ENCODE results near the gene GSDMA. TPM values are rescaled to one million over a fixed set of nuclear protein-coding genes. Genes with fewer than 3 reads are reported as not detected.

Gene GSDMA
- total and polyA plus RNA-seq, 9 of the 15 experiments (the other 6 are each of a cell fraction or from before 2014, with no cell fraction given) = 0.04 to 0.13 (median 0.07) TPM; not detected in 2

- peak; percentile 85 for TF ChIP-seq CREB3L1 (IDR thresholded peaks at IDR 0.05; ENCODE audit: borderline replicate concordance, low read depth)
- TF ChIP-seq NKRF (IDR thresholded peaks at IDR 0.05; ENCODE audit: borderline replicate concordance) = peak; percentile 83
- peak; percentile 85 for TF ChIP-seq ARID4B (CRISPR knock-in tag; IDR thresholded peaks at IDR 0.05)
- TF ChIP-seq LCOR (CRISPR knock-in tag; IDR thresholded peaks at IDR 0.05) = no peak; the same call in 1 of the 2 replicates
- 0 out of 2 replicates have a peak, but pooled peaks have one; percentile 30 for TF ChIP-seq ZBTB43 (CRISPR knock-in tag; IDR thresholded peaks at IDR 0.05)
- peak; percentile 74 for TF ChIP-seq RAD51 (IDR thresholded peaks at IDR 0.05; ENCODE audit: borderline replicate concordance, low read depth)
- TF ChIP-seq POLR2G (IDR thresholded peaks at IDR 0.05; ENCODE audit: low read depth, low read length) = peak; percentile 96
- TF ChIP-seq ARNT (IDR thresholded peaks at IDR 0.05) = no peak
- TF ChIP-seq NFATC3 (IDR thresholded peaks at IDR 0.05) = no peak
Measured at GRCh38 chr17:39980351-39981206, 17.8 kb downstream of the GSDMA start, which contains the start of gene PSMD3 (continued).

Measured in K562 (cell line).